ENCODE data around the gene STC2. TPM values are rescaled to one million over a fixed set of nuclear protein-coding genes. Genes with fewer than 3 reads are reported as not detected.
"Not testable (repeated sequence)": the region's sequence is repeated elsewhere in the genome, so short reads cannot be mapped to it uniquely, and the experiment has no call there.

Gene STC2
- total RNA-seq, result 10 to 100 TPM in 1 of 2 donors, 1 to 10 TPM in 1; 9.9 to 35.0 TPM

GRCh38 chr5:173327948-173328843 is at the start of gene STC2:
Gene STC2, minus strand, starts transcription at chr5:173328414. Its CDS starts 221 bp downstream, at chr5:173328193.
- TF ChIP-seq POLR2A (IDR thresholded peaks at IDR 0.05), result peak; percentile 89 to 92 (median 92)
- TF ChIP-seq, protein P1, sequence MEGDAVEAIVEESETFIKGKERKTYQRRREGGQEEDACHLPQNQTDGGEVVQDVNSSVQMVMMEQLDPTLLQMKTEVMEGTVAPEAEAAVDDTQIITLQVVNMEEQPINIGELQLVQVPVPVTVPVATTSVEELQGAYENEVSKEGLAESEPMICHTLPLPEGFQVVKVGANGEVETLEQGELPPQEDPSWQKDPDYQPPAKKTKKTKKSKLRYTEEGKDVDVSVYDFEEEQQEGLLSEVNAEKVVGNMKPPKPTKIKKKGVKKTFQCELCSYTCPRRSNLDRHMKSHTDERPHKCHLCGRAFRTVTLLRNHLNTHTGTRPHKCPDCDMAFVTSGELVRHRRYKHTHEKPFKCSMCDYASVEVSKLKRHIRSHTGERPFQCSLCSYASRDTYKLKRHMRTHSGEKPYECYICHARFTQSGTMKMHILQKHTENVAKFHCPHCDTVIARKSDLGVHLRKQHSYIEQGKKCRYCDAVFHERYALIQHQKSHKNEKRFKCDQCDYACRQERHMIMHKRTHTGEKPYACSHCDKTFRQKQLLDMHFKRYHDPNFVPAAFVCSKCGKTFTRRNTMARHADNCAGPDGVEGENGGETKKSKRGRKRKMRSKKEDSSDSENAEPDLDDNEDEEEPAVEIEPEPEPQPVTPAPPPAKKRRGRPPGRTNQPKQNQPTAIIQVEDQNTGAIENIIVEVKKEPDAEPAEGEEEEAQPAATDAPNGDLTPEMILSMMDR (IDR thresholded peaks at IDR 0.05), result no peak
- Histone ChIP-seq H3K27me3 (no peaks in the 10 kb centered on the region), H3K36me3 (replicated peaks in 1 of 2; ENCODE audit: insufficient read depth in 1 of 2, low read depth in 2 of 2) (no peaks in the 10 kb centered on the region), H3K9me3 (no peaks in the 10 kb centered on the region), H3K4me1 (peaks cover 67% of the 10 kb centered on the region), H3K4me3 (peak within 1 kb of the TSS; percentile 47 to 59), H3K27ac (peak within 1 kb of the TSS; percentile 71 to 82 (median 80))
- 0 to 1% methylated on average over 27 to 72 of the region's 72 CpGs for WGBS, 2 donors
- intact Hi-C loops (cut with DNase I), result no loop called here
- ATAC-seq (peak; percentile 75), DNase-seq (peak; percentile 91 to 98 (median 96))

GRCh38 chr5:173371400-173371799 is 43.2 kb upstream of the STC2 start:
- 40 to 43% methylated on average over 2 of the region's 2 CpGs for WGBS, 2 donors
- H3K4me3 ChIP-seq, result no peak overlapping the region
- intact Hi-C loops (cut with DNase I), result no loop called here
- no peak for DNase-seq
- H3K9me3 ChIP-seq, result no peaks in the 10 kb centered on the region
- TF ChIP-seq POLR2A (IDR thresholded peaks at IDR 0.05), result no peak
- TF ChIP-seq, protein P1 (IDR thresholded peaks at IDR 0.05), result no peak
- no peak overlapping the region for H3K27ac ChIP-seq
- no peak for ATAC-seq
- no peaks in the 10 kb centered on the region for H3K27me3 ChIP-seq
- H3K36me3 ChIP-seq (replicated peaks in 1 of 2; ENCODE audit: insufficient read depth in 1 of 2, low read depth in 2 of 2), result no peaks in the 10 kb centered on the region
- H3K4me1 ChIP-seq, result no peaks in the 10 kb centered on the region

DNA sequence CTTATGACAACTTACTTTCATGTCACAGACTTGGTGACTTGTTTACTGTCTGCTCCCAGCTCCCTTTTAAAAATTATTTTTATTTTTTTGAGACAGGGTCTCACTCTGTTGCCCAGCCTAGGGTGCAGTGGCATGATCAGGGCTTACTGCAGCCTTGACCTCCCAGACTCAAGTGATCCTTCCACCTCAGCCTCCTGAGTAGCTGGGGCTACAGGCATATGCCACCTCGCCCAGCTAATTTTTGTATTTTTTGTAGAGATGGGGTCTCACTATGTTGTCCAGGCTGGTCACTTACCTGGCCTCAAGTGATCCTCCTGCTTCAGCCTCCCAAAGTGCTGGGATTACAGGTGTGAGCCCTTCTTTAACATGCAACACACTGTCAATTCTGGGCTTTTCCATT is 35.2 kb upstream of the STC2 start:
- H3K27me3 ChIP-seq; H3K27ac ChIP-seq; H3K9me3 ChIP-seq; intact Hi-C loops (cut with DNase I); H3K4me3 ChIP-seq; DNase-seq; ATAC-seq; H3K36me3 ChIP-seq (replicated peaks in 1 of 2; ENCODE audit: insufficient read depth in 1 of 2, low read depth in 2 of 2); H3K4me1 ChIP-seq: not testable (repeated sequence)
- WGBS, 2 donors, result 82 to 86% methylated on average over 1 of the region's 1 CpG

DNA sequence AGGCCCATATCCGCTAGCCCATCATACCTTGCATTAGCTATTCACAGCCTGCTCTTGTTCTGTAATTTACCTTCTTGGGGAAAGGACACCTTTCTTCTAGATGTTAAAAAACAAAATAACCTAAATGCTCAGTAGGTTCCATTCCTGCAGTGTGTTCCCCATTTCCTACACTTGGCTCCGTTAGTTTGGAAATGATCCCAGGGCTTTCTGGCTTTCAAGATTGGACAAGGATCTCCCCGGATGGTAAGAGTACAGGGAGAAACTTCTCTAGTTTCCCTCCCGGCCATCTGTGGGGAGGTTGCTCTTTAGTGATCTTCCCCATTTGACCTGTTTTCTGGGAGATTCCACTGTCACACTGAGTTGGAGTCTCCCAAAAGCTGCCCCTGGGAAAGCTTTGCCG is 27.3 kb upstream of the STC2 start:
- no peak overlapping the region for H3K27ac ChIP-seq
- no peaks in the 10 kb centered on the region for H3K27me3 ChIP-seq
- ATAC-seq (no peak), DNase-seq (no peak)
- H3K36me3 ChIP-seq (replicated peaks in 1 of 2; ENCODE audit: insufficient read depth in 1 of 2, low read depth in 2 of 2), result no peaks in the 10 kb centered on the region
- H3K9me3 ChIP-seq, result no peaks in the 10 kb centered on the region
- H3K4me3 ChIP-seq, result no peak overlapping the region
- no peak for TF ChIP-seq POLR2A (IDR thresholded peaks at IDR 0.05)
- TF ChIP-seq, protein P1 (IDR thresholded peaks at IDR 0.05), result no peak
- 68 to 69% methylated on average over 5 of the region's 5 CpGs for WGBS, 2 donors
- H3K4me1 ChIP-seq, result no peaks in the 10 kb centered on the region
- intact Hi-C loops (cut with DNase I), result no loop called here

DNA sequence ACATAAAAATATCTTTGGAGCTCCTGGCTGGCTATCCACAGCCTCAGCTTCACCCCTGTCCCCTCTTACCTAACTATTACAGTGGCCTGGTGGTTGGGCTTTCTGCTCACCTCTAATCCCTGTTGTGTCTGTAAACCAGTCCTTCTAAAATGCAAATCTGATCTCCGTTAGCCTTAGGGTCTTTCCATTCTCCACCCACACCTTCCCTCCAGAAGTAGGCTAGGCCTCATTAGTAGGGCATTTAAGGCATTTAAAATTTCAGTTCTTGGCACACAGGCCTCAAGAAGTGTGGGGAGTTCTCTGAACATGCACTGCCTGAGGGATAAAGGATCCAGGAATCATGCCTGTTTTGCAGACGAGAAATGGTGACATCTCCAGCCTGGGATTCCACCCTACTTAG is 26.4 kb upstream of the STC2 start:
- intact Hi-C loops (cut with DNase I), result no loop called here
- no peak for ATAC-seq
- H3K27ac ChIP-seq, result no peak overlapping the region

More for the DNA sequence above, 26.4 kb upstream of the STC2 start:
- no peaks in the 10 kb centered on the region for H3K36me3 ChIP-seq (replicated peaks in 1 of 2; ENCODE audit: insufficient read depth in 1 of 2, low read depth in 2 of 2)
- no peaks in the 10 kb centered on the region for H3K27me3 ChIP-seq
- H3K9me3 ChIP-seq, result no peaks in the 10 kb centered on the region
- H3K4me3 ChIP-seq, result no peak overlapping the region
- TF ChIP-seq, protein P1 (IDR thresholded peaks at IDR 0.05), result no peak
- no peak for TF ChIP-seq POLR2A (IDR thresholded peaks at IDR 0.05)
- DNase-seq, result no peak
- H3K4me1 ChIP-seq, result no peaks in the 10 kb centered on the region
- WGBS, 2 donors, result 88 to 91% methylated on average over 2 of the region's 2 CpGs
